Epithelial cell of prostate (primary cell): Measurements from ENCODE around the gene FBLN2.

Source experiments
- DNase-seq: peaks from one replicate; pipeline ENCODE4 v3.0.0-alpha.2; 2011; ENCODE audit warnings: low read depth, low spot score
- H3K27ac ChIP-seq: fragments of 450-650 bp; 2 replicates; pipeline ENCODE4 v1.5.1; 2017; ENCODE audit warnings: mild to moderate bottlenecking

FBLN2 gene

DNA sequence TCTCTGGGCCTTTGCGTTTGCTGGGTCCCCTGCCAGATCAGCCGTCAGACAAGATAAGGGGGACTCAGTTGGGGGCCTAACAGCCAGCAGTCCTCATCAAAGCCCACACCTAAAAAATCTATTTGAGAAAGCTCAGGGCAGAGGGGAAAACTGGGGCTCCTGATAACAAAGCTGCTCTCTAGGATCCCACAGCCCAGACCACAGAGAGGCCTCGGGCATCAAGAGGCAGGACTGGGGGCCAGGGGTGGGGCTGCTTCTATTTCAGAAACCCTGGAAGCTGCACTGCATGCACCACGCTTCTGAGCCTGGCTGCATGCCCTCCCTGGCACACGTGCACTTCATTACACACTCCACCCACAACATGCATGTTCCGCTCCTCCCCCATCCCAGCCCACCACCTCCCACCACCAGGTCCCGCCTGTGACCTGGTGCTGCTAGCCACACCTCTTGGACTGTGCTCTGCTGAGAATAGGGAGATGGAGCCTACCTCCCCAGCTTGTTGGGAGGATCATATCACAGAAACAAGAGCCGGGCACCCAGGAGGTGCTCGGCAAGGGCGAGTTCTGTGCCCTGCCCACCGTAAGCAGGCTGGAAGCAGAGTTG is 26.6 kb downstream of the FBLN2 start:
- no peak for DNase-seq
- H3K27ac ChIP-seq: no peak overlapping the region

DNA sequence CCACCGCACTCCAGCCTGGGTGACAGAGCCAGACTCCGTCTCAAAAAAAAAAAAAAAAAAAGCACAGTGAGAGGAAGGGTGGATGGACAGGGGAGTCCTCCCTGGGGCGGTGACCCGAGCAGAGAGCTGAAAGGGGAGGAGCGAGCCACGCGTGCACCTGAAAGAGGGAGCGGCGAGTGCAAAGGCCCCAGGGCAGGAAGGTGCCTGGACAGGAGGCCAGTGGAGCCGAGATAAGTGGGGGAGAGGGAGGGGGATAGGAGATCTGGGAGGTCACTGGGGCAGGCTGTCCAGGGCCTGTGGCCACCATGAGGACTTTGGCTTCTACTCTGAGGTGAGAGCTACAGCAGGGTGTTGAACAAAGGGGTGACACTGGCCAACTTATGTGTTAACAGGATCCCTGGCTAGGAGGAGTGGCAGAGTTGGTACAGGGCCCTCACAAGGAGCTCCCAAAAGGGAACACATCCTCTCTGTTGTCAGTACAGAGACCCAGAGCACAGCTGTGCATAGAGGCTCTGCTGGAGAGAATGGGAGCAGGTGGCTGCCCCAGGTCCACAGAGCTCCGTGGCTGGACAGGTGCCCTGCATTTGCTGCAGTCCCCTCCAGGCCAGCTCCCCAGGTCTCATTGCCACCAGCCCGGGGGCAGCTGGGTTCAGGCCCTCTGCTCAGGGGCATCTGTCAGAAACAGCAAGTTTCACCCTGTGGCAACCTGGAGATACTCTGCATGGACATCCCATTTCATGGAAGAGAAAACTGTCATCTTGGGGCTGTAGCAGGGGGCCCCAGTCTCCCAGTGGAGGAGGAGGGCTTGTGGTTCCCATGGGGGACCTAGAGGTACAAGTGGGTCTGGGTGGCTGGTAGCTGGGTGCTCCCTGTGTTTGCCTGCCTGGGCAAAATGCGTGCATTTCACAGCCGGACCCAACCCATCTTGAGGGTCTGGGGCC is 28.5 kb downstream of the FBLN2 start:
- H3K27ac ChIP-seq: no peak overlapping the region
- no peak for DNase-seq

DNA sequence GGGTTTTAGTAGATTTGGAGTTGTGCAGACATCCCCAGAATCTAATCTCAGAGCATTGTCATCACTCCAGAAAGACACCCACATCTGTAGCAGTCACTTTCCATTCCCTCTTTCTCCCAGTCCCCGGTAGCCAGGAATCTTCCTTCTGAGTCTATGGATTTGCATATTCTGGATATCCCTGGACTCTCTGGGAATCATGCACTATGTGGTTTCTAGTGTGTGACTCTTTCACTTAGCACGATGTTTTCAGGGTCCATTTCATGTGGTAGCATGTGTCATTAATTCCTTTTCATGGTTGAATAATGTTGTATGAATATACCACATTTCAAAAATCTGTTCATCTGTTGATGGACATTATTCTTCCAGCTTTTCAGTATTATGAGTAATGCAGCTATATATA is 29.3 kb downstream of the FBLN2 start:
- H3K27ac ChIP-seq: no peak overlapping the region
- no peak for DNase-seq

DNA sequence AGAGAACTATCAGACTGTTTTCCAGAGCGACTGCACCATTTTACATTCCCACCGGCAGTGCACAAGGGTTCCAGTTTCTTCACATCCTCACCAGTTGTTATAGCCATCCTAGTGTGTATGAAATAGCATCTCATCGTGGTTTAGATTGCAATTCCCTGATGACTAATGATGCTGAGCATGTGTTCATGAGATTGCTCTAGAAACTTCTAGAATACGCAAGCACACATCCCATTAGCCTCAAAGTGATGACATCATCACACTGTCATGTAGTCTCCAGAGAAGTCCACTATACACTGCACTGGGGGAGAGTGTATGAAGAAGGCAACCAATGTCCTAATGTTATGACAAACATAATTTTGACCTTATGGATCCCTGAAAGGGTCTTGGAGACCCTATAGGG is 30.1 kb downstream of the FBLN2 start:
- DNase-seq: peak; percentile 59
- H3K27ac ChIP-seq: no peak overlapping the region

DNA sequence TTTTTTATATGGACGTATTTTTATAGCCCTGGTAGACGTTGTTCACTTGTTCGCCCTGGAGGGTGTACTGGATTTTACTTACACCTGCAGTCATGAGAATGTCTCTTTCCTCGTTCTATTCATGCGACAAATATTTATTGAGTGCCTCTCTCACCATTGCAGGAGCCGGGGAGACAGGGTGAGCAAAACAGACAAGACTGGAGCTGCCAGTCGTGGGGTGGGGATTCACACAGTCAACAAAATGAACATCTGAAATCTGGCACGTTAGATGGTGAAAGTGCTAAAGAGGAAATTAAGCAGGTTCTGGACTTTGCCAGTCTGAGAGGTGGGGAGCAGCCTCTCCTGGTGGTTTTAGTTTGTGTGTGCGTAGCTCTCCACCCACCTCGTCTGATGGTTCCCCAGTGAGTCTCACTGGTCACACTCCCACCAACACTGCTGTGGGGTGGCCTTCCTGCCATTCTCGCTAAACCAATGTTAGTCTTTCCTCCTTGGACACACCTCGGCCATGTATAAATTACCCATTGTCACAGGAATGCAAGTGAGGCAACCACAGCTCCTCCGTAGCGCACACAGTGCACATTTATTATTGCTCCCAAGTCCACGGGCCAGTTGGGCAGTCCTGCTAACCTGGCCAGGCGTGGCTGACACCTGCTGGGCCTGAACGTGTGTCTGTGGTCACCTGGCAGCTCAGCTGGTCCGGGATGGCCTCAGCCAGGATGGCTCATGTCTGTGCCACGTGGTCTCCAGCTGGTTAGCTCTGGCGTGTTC is 31.5 kb downstream of the FBLN2 start:
- H3K27ac ChIP-seq: peak overlapping the region; percentile 65
- DNase-seq: peak; percentile 85

DNA sequence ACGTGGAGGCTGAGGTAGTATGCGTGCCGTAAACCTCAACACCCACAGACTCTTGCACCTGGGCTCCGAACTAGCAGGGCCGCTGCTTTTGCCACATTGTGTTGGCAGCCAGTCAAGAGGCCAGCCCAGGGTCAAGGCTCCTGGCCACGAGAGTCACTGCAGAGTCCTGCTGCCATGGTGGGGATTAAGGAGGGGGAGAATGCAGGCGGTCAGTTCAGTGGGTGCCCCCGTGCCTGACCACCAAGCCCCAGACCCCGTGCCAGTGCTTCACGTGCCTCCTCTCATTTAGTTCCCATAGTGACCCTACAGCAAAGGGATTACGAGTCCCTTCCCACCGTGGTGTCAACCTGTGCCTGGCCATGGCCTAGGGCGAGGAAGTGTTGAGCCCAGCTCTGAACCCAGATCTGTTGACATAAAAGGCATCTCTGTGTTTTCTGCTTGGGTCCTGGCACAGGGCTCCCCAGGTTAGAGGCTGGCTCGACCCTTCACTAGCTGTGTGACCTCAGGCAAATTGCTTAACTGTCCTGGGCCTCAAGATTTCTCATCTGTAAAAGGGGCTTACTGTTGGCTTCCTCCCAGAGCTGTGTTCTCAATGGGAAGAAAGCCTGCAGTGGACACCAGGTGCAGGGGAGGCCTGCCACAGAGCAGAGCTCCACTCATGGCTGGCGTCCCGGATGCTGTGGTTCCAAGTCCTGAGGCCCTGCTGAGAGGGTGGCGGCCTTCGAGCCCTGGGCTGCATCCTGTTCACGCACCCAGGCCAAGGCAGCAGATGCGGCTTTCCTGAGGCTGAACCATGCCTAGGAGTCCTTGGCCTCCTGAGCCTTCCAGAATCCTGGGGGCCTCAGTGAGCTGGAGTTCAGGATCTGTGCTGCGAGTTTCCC is 32.8 kb downstream of the FBLN2 start:
- DNase-seq: no peak
- H3K27ac ChIP-seq: no peak overlapping the region

DNA sequence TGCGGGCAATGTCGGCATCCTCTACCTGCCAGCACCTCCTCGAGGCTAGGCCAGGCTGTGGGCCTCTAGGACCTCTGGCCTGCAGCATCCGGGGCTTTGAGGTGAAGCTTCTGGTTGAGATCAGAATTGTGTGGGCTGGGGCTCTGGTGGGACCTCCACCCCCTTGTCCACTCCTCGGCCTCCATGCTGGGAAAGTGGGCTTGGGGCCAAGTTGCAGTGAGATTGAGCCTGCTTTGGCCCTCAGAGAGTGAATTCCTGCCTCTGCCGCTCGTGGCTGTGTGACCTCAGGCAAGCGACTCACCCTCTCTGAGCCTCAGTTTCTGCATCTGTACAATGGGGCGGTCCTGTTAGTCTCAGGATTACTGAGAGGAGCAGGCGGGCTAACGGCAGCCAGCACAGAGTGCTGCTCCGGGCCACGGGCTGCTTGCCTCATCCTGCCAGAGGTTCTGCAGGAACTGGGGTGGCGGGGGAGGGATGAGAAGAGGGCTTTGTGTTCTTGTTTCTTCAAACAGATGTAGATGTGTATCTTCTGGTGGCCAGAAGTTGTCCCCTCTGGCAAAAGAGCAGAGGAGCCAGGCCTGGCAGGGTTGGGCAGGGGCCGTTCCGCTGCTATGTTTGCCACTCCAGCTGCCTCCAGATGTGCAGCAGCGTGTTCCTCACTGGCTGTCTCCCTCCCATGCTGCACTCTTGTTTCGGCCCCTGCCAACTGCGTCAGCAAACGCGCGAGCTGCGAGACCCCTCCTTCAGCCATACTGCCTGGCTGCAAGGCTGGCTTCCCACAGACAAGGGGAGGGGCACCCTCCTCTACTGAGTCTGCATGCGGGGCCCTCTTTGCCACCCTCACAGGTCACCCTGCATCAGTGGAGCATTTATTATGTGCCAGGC is 33.7 kb downstream of the FBLN2 start:
- no peak overlapping the region for H3K27ac ChIP-seq
- no peak for DNase-seq

DNA sequence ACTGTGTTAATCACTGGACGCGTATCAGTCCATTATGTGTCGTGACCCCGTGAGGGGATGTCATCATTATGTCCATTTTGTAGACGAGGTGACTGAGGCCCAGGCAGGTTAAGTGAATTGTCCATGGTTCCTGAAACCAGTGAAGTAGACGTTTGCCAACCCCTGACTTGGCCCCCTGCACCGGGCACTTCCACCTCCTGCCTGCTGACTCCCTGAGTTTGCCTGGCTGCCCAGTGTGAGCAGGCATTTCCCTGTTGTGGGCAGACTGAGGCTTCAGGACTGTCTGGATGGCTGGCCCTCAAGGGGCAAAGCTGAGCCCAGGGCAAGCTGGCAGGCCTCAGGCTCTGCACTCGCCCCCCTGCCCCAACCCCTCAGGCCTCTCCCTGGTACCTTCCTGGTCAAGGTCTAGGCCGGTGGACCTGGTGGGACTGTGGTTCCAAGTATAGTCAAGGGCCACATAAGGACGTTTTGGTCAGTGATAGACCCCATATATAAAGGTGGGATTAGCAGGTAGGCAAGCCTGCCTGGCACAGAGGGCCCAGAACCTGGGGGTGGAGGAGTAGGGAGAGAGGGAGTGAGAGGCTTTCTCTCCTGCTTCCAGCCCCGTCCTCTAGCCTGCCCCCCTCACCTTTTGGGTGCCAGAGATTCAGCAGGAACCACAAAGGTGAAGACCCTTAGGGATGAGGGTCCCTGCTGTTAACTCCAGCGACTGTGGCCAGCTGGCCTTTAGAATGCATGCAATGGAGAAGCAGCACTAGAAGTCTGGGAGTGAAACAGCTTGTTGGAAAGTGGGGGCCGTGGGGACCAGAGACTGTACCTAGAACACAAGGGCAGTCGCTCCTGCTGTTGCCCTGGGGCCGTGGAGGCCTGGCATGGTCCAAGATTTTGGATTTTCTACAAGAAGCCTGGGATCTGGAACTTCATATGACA is 34.6 kb downstream of the FBLN2 start:
- no peak for DNase-seq
- no peak overlapping the region for H3K27ac ChIP-seq

DNA sequence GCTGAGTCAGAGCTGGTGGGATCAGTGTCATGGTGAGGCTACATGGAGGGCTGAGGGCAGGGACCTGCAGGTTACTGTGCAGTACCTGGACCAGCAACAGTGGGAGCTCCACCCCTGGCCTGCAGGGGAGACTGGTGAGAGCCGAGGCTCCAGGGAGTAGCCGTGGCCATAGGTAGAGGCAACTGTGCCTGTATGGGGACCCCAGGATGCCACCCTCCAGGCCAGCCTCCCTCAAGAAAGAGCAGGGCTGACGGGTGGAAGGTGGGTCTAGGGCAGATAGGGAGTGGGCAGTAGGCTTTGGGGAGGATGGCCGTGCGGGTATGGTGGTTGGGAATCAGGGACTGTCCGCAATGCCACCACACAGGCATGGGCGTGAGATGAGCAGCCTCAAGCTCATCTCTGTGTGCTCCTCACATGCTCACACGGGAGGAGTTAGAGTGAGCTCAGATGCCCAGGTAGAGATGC is 35.5 kb downstream of the FBLN2 start:
- H3K27ac ChIP-seq: no peak overlapping the region
- no peak for DNase-seq

DNA sequence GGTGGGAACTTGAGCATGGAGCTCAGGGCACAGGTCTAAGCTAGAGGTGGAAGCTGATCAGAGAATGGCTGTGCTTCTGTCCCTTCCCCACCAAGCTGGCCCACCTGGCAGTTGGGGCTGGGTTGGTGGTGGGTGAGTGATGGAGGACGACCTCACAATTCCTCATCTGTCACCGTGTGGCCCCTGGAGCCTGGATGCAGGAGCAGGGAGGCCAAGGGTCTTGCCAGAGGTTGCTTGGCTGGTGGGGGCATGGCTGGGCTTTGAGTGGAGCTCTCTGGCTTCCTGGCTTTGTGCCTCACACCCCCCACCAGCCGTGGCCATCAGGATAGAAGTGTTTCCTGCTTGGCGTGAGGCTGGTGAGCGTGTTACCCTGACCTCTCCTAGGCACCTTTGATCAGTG is 36.0 kb downstream of the FBLN2 start:
- H3K27ac ChIP-seq: no peak overlapping the region
- DNase-seq: no peak

DNA sequence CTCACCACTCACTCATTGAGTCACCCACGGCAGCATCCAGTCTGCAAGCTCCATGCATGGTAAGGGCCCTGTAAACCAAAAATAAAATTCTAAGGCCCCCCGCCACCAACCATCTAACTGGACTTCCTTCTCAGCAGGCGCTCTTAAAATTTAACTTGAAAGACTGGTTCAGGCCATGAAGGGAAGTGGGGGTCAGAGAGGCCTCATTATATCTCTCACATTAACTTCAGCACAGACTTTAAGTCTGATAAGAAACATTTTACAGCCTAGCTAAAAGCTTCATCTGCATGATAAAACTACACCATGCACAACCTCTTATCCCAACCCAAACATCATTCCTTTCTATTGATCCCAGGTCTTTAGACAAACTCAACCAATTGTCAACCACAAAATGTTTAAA is 38.5 kb downstream of the FBLN2 start:
- no peak for DNase-seq
- H3K27ac ChIP-seq: no peak overlapping the region

DNA sequence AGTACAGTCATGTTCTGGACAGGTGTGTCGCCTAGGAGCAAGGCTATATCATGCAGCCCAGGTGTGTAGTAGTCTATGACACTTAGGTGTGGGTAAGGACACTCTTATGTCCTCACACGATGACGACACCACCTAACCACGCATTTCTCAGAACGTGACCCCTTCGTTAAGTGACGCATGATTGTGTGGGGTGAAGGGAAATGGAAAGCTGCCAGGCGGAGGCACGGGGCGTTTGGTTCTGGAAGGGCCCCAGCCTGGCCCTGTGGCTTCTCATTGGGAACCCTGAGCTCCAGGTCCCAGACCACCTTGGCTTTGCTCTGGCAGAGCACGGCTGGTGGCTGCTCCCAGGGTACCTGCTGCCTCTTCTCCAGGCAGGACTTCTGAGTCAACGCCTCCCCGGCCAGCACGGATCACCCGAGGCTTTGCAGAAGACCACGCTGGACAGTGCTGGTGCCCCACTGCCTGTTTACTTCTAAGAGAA is 39.3 kb downstream of the FBLN2 start:
- no peak for DNase-seq
- no peak overlapping the region for H3K27ac ChIP-seq

DNA sequence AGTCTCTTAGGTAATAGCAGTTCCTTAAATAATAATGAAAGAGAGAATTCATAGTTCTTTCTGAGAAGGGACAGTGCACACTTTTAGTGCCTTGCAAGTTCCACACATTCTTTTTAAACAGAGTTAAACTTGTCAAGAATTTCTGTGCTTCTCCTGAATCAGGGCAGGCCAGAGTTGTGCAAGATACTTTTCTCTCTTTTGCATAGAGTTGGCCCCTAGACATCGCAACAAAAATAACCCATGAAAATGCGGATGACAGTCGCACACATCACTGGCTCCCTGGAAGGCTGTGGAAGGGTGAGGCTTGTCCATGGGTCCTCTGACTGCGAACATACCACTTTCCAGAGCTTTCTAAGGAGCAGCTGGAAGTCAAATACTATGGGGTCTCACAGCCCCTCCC is 40.1 kb downstream of the FBLN2 start:
- no peak overlapping the region for H3K27ac ChIP-seq
- DNase-seq: no peak

DNA sequence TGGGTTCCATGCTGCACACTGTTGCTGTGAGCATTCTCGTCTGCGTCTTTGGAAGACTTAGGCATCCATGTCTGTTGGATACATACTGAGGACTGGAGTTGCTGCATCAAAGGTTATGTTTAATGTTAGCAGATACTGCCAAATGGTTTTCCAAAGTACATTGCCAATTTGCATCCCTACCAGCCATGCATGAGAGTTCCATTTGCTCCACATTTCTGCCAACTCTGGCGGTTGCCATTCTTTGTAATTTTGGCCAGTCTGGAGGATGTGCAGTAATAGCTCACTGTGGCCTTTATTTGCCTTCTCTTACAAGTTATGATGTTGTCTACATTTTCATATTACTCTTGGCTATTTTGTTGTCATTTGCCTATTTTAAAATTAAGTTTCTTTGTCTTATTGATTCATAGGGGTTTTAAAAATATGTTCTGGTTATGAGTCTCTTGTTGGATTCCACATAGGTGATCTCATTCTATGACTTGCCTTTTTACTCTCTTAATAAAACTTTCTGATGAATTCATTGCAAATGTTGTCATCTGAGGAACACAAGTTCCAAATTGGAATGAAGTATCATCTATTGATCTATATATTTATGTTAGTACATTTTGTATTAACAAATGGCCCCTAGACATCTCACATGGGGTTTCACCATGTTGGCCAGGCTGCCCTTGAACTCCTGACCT is 42.1 kb downstream of the FBLN2 start:
- DNase-seq: no peak
- H3K27ac ChIP-seq: no peak overlapping the region

DNA sequence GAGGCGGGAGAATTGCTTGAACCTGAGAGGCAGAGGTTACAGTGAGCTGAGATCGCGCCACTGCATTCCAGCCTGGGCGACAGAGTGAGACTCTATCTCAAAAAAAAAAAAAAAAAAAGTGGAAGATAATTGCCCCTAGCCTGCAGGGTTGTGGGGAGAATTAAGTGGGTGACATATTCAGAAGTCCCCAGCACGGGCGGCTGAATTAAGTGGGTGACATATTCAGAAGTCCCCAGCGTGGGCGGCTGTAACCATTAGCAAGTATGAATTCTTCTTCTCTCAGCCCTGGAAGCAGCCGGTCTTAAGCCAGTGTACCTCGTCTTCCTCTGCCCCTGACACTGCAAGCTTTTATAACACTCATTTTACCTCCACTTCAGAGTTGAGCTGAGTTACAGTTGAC is 44.7 kb downstream of the FBLN2 start:
- no peak for DNase-seq
- H3K27ac ChIP-seq: no peak overlapping the region

DNA sequence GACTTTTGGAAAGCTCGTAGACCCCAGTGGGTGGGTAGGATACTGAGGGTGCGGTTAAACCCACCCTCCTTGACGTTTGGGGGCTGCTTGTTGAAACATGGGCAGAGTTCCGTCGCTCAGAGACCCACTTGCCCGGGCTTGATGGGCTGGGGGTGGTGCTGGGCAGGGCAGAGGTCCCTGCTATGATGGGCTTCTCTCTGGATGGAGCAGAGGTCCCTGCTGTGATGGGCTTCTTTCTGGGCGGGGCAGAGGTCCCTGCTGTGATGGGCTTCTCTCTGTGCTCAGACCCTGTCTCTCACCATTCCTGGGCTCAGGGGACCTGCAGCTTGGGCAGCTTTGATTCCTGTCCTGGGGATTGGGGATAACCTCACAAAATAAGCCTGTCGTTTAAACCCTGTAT is 45.2 kb downstream of the FBLN2 start:
- H3K27ac ChIP-seq: no peak overlapping the region

DNA sequence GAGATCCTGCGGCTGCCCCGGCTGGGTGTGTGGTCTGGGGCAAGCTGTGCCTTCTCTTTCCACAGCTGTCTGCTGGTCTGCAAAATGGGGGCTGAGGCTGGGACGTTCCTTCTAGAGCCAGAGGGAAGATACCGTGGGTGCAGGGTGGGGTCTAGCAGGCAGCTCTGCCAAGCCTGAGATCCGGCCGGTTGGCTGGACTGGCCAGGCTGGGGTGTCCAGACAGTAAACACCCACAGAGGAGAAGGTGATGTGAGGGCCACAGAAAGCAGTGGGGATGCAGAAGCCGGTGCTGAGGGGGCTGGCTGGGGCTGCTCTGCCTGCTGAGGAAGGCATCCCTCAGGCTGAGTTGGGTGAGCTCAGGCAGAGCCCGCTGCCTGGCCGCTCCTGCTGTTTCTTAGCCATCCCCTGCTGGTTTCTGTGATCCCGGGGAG is 46.1 kb downstream of the FBLN2 start:
- no peak for DNase-seq
- no peak overlapping the region for H3K27ac ChIP-seq

More for the DNA sequence above, 45.2 kb downstream of the FBLN2 start:
- no peak for DNase-seq
